Hepatocyte (in vitro differentiated cells): Measurements from ENCODE around the gene NRL.

ENCODE experiments used
- CTCF ChIP-seq: fragments of 200-600 bp; sonication (generic); IDR thresholded peaks from 2 replicates; pipeline ENCODE4 v1.5.1; 2016; ENCODE audit warnings: antibody characterized with exemption, mild to moderate bottlenecking; ENCODE audit not compliant: poor library complexity
- EZH2 ChIP-seq: fragments of 200-600 bp; sonication (generic); IDR thresholded peaks from 2 replicates; pipeline ENCODE4 v1.6.1; 2016; ENCODE audit warnings: antibody characterized with exemption, mild to moderate bottlenecking, borderline replicate concordance

DNA sequence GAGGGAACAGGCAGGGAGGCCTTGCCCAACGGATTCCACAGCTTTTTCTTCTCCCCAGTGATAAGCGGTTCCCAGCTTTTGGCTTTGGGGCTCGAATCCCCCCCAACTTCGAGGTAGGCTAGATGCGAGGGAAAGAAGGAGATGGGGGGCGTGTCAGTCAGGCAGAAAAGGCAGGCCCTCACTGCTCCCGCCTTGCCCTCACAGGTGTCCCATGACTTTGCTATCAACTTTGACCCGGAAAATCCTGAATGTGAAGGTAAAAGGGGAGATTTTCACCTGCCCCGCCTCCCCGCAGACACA lies 38.5 kb downstream of the NRL start:
- no peak for TF ChIP-seq CTCF
- no peak for TF ChIP-seq EZH2
